Measurements from ENCODE around the gene CTSZ. TPM values are rescaled to one million over a fixed set of nuclear protein-coding genes. Genes with fewer than 3 reads are reported as not detected.
"Not testable (repeated sequence)": the region's sequence is repeated elsewhere in the genome, so short reads cannot be mapped to it uniquely, and the experiment has no call there.

Gene CTSZ
- total and polyA plus RNA-seq, 7 donors: 93.9 to 312 (median 127) TPM

DNA sequence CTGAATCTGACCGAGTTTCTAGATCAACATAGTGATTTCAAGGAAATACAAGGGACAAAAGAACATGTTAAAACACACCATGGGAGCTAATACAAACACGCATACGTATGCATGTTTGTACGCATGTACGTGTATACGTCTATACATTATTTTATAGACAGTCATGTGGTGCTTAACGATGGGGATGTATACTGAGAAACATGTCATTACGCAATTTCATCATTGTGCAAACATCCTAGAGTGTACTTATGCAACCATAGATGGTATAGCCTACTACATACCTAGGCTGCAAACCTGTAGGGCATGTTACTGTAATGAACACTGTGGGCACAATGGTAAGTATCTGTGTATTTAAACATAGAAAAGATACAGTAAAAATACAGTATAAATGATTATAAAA, 51.0 kb downstream of the CTSZ start:
- Histone ChIP-seq H3K4me3 (no peak overlapping the region), H3K4me1 (no peaks in the 10 kb centered on the region), H3K36me3 (no peaks in the 10 kb centered on the region), H3K9me3 (no peaks in the 10 kb centered on the region), H3K27ac (no peak overlapping the region), H3K27me3 (no peaks in the 10 kb centered on the region)
- intact Hi-C loops (cut with DNase I): no loop called here
- DNase-seq: no peak
- 76 to 86% methylated on average over 8 of the region's 8 CpGs for WGBS, 2 donors
- TF ChIP-seq EP300 (IDR thresholded peaks at IDR 0.05): no peak
- TF ChIP-seq CTCF (IDR thresholded peaks at IDR 0.05): no peak
- no peak for TF ChIP-seq POLR2AphosphoS5 (IDR thresholded peaks at IDR 0.05)
- TF ChIP-seq POLR2A (IDR thresholded peaks at IDR 0.05): no peak

DNA sequence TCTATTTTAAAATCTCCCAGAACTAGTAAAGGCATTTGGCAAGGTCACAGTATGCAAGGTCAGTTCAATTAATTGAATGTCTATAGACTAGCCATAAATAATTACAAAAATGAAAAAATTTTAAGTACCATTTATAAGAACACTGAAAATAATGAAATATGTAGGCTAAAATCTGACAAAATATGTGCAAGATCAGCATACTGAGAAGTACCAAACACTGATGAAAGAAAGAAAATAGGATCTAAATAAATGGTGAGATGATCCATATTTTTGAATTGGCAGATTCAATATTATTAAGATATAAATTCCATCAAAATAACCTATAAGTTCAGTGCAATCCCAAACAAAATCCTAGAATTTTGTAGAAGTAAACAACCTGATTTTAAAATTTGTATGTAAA, 54.0 kb downstream of the CTSZ start:
- Histone ChIP-seq H3K36me3 (no peaks in the 10 kb centered on the region), H3K27me3 (no peaks in the 10 kb centered on the region), H3K4me3 (no peak overlapping the region), H3K9me3 (no peaks in the 10 kb centered on the region), H3K4me1 (no peaks in the 10 kb centered on the region), H3K27ac (no peak overlapping the region)
- TF ChIP-seq CTCF (IDR thresholded peaks at IDR 0.05) (no peak), EP300 (IDR thresholded peaks at IDR 0.05) (no peak), POLR2A (IDR thresholded peaks at IDR 0.05) (no peak), POLR2AphosphoS5 (IDR thresholded peaks at IDR 0.05) (no peak)
- no peak for DNase-seq
- intact Hi-C loops (cut with DNase I): no loop called here

DNA sequence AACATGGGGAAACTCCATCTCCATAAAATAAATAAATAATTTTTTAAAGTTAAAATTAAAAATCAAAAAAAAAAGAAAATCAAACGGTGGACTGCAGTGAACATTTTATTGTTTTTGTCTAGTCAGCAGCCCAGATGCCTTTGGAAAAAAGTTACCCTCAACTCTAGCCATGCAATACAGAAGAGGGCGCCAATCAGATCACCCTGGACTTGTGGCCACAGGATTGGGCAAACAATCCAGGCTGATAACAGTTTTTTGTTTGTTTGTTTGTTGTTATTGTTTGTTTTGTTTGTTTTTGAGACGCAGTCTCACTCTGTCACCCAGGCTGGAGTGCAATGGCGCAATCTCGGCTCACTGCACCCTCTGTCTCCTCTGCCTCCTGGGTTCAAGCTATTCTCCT, 56.5 kb downstream of the CTSZ start:
- H3K27me3 ChIP-seq: no peaks in the 10 kb centered on the region
- intact Hi-C loops (cut with DNase I): no loop called here
- no peaks in the 10 kb centered on the region for H3K9me3 ChIP-seq
- no peaks in the 10 kb centered on the region for H3K4me1 ChIP-seq
- no peak overlapping the region for H3K27ac ChIP-seq
- TF ChIP-seq CTCF (IDR thresholded peaks at IDR 0.05) (no peak), POLR2AphosphoS5 (IDR thresholded peaks at IDR 0.05) (no peak), EP300 (IDR thresholded peaks at IDR 0.05) (no peak), POLR2A (IDR thresholded peaks at IDR 0.05) (no peak)
- DNase-seq: no peak
- WGBS, 2 donors: 76 to 84% methylated on average over 5 of the region's 5 CpGs
- H3K36me3 ChIP-seq: no peaks in the 10 kb centered on the region
- no peak overlapping the region for H3K4me3 ChIP-seq

- H3K9me3 ChIP-seq; H3K27ac ChIP-seq; H3K4me1 ChIP-seq; H3K4me3 ChIP-seq; H3K27me3 ChIP-seq; DNase-seq; intact Hi-C loops (cut with DNase I); H3K36me3 ChIP-seq: not testable (repeated sequence)
- 82 to 88% methylated on average over 7 of the region's 7 CpGs for WGBS, 2 donors
Observed at GRCh38 chr20:58947797-58948388, 59.2 kb downstream of the CTSZ start.

- Histone ChIP-seq H3K27me3 (no peaks in the 10 kb centered on the region), H3K27ac (no peak overlapping the region), H3K4me3 (no peak overlapping the region), H3K9me3 (no peaks in the 10 kb centered on the region), H3K4me1 (peaks cover 0 to 9% (median 0%) of the 10 kb centered on the region in 4 donors), H3K36me3 (no peaks in the 10 kb centered on the region)
- DNase-seq: no peak
- 89 to 92% methylated on average over 10 of the region's 10 CpGs for WGBS, 2 donors
- TF ChIP-seq POLR2A (IDR thresholded peaks at IDR 0.05) (no peak), POLR2AphosphoS5 (IDR thresholded peaks at IDR 0.05) (no peak), CTCF (IDR thresholded peaks at IDR 0.05) (no peak), EP300 (IDR thresholded peaks at IDR 0.05) (no peak)
- intact Hi-C loops (cut with DNase I): no loop called here
Observed at GRCh38 chr20:58945965-58946631, 61.0 kb downstream of the CTSZ start.

Other genes with a start within 250 kb of the CTSZ start
- under 1 TPM in 2 of 4 donors, not detected in 2; 0.33 to 0.36 TPM for gene GNAS-AS1, start 156.4 kb downstream of the CTSZ start, total RNA-seq
- under 1 TPM in 1 of 3 donors, not detected in 2; 0.69 TPM for gene GNAS-AS1, start 156.4 kb downstream of the CTSZ start, polyA plus RNA-seq
- 100 to 1,000 TPM; 449 to 808 (median 513) TPM for gene GNAS, start 154.5 kb downstream of the CTSZ start, total RNA-seq
- 100 to 1,000 TPM; 535 to 680 (median 633) TPM for gene GNAS, start 154.5 kb downstream of the CTSZ start, polyA plus RNA-seq
- gene NELFCD, start 26.0 kb downstream of the CTSZ start, total RNA-seq: 10 to 100 TPM; 36.3 to 53.2 (median 43.7) TPM
- gene NELFCD, start 26.0 kb downstream of the CTSZ start, polyA plus RNA-seq: 10 to 100 TPM; 22.7 to 43.6 (median 27.6) TPM
- gene TUBB1, start 12.2 kb upstream of the CTSZ start, total RNA-seq: under 1 TPM in 2 of 4 donors, not detected in 2; 0.14 to 0.16 TPM
- gene TUBB1, start 12.2 kb upstream of the CTSZ start, polyA plus RNA-seq: under 1 TPM in 2 of 3 donors, not detected in 1; 0.03 to 0.60 TPM
- gene ATP5F1E, start 25.1 kb upstream of the CTSZ start, total RNA-seq: 10 to 100 TPM; 28.5 to 57.4 (median 40.1) TPM
- 100 to 1,000 TPM in 2 of 3 donors, 10 to 100 TPM in 1; 62.2 to 110 (median 103) TPM for gene ATP5F1E, start 25.1 kb upstream of the CTSZ start, polyA plus RNA-seq
- 10 to 100 TPM; 27.4 to 43.9 (median 40.2) TPM for gene PRELID3B, start 35.5 kb upstream of the CTSZ start, total RNA-seq
- 100 to 1,000 TPM in 2 of 3 donors, 10 to 100 TPM in 1; 61.7 to 189 (median 108) TPM for gene PRELID3B, start 35.5 kb upstream of the CTSZ start, polyA plus RNA-seq
- 1 to 10 TPM in 1 of 4 donors, under 1 TPM in 3; 0.27 to 1.8 (median 0.50) TPM for gene ZNF831, start 156.6 kb upstream of the CTSZ start, total RNA-seq
- gene ZNF831, start 156.6 kb upstream of the CTSZ start, polyA plus RNA-seq: 1 to 10 TPM in 1 of 3 donors, under 1 TPM in 1, not detected in 1; under 0.01 to 4.4 TPM

Data from sigmoid colon (tissue), 7 donors.